WI38 (cell line): ENCODE results near the gene CASP7.

Experiments
- H3K4me3 ChIP-seq: 2 replicates; pipeline ENCODE4 v1.5.1; 2011; ENCODE audit warnings: low read depth, mild to moderate bottlenecking, control low read depth, low read length
- TF ChIP-seq, protein P1 (sequence below): IDR thresholded peaks from 2 replicates; pipeline ENCODE4 v1.5.1; 2012; ENCODE audit warnings: low read depth, mild to moderate bottlenecking, control low read depth, low read length

The CASP7 gene

DNA sequence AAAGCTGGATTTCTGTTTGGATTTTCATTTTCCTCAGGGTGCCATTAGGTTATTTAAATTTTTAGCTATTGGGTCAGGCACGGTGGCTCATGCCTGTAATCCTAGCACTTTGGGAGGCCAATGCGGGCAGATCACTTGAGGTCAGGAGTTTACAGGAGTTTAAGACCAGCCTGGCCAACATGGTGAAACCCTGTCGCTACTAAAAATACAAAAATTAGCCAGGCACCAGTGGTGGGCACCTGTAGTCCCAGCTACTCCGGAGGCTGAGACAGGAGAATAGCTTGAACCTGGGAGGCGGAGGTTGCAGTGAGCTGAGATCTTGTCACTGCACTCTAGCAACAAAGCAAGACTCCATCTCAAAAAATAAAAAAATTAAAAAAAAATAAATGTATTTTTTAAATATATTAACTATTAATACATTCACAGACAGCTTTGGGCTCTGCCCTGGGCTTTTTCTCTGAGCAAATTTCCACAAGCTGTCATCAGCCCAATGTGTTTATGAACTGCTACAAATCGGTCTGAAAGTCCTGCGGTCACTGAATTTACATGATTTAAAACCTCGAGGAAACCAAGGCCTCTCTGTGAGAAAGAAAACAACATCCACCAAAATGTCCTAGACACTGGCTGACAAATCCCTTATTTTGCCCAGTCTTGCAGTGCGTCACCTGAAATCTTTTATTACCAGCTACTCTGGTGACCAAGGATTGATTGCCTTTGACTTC lies 52.6 kb downstream of the CASP7 start:
- H3K4me3 ChIP-seq, result no peak overlapping the region

GRCh38 chr10:113732966-113733365 lies 53.3 kb downstream of the CASP7 start:
- TF ChIP-seq, protein P1, sequence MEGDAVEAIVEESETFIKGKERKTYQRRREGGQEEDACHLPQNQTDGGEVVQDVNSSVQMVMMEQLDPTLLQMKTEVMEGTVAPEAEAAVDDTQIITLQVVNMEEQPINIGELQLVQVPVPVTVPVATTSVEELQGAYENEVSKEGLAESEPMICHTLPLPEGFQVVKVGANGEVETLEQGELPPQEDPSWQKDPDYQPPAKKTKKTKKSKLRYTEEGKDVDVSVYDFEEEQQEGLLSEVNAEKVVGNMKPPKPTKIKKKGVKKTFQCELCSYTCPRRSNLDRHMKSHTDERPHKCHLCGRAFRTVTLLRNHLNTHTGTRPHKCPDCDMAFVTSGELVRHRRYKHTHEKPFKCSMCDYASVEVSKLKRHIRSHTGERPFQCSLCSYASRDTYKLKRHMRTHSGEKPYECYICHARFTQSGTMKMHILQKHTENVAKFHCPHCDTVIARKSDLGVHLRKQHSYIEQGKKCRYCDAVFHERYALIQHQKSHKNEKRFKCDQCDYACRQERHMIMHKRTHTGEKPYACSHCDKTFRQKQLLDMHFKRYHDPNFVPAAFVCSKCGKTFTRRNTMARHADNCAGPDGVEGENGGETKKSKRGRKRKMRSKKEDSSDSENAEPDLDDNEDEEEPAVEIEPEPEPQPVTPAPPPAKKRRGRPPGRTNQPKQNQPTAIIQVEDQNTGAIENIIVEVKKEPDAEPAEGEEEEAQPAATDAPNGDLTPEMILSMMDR, result no peak
- H3K4me3 ChIP-seq, result no peak overlapping the region

More for the DNA sequence above, 52.6 kb downstream of the CASP7 start:
- TF ChIP-seq, protein P1, result no peak

DNA sequence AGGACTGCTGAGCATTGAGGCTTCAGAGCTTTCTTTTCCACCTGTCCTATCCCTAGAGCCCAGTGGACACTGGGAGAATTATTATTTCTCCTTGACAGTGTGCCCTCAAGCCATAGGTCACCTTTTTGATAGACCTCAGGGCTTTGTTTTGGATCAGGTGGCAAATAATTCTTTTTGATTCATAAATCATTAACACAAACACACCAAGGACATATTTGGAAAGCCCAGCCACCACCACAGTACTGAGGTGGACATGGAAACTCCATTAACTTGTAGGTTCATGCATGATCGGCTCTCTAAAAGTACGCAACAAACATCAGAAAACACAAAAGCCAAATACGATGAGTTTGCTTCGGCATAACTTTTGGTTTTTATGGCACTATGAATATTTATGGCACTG lies 53.9 kb downstream of the CASP7 start:
- H3K4me3 ChIP-seq, result no peak overlapping the region
- TF ChIP-seq, protein P1, result no peak

DNA sequence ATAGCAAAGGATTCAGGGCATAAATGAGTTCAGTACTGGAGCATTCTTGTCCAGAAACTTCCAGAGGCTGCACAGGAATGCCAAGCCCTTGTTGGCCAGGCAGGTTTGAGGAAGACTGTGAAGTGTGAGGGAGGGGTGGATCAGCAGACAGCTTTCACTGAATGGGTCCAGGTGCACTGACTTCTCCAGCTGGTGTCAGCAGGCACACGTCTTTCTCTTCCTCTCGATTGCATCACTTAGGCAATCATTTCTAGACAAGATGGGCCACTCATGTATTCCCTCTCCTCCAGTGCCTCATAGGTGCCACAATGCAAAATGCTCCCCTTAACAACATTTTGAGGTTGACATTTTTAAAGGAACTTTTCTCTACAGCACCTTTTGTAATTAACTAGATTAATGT lies 56.2 kb downstream of the CASP7 start:
- TF ChIP-seq, protein P1, result no peak
- H3K4me3 ChIP-seq, result no peak overlapping the region

GRCh38 chr10:113736576-113736975 lies 56.9 kb downstream of the CASP7 start:
- TF ChIP-seq, protein P1, result no peak
- H3K4me3 ChIP-seq, result no peak overlapping the region

- TF ChIP-seq, protein P1, result no peak
- no peak overlapping the region for H3K4me3 ChIP-seq
These were observed 59.3 kb downstream of the CASP7 start for GRCh38 chr10:113739031-113739430.

DNA sequence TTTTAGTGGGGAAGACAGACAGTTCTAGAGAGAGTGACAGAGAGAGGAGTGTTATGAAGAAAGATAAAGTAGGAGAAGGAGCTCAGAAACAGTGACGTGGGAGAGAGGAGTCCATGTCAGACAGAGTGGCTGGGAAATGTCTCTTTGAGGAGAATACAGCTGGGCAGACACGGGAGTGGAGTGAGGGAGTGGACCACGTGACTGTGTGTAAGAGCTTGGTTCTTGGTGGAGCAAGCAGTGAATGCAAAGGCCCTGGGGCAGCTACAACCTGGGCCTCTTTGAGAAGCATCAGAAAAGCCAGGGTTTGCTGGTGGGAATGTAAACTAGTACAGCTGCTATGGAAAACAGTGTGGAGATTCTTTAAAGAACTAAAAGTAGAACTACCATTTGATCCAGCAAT lies 59.9 kb downstream of the CASP7 start:
- no peak overlapping the region for H3K4me3 ChIP-seq
- TF ChIP-seq, protein P1, result no peak
